HepG2 (cell line): ENCODE results near the gene ABCD2. TPM values are rescaled to one million over a fixed set of nuclear protein-coding genes. Genes with fewer than 3 reads are reported as not detected.

Experiments used
- ATAC-seq: fragments of 200-7000 bp; cut with Tn5 transposase; 3 replicates; pipeline ENCODE4 v1.9.1; 2020; ENCODE audit warnings: mild to moderate bottlenecking, moderate library complexity
- BruUV-seq: library from RNA; stranded (reverse); fragments of 400-500 nt; replicated peaks from 2 replicates; lab custom pipeline; 2021; lab: Mats Ljungman, UMichigan
- CTCF ChIA-PET: fragments of 300-600 bp; formaldehyde crosslinking; extraction: SDS; loops from one replicate; lab custom pipeline; 2021; ENCODE audit warnings: low total read pairs, inconsistent platforms, low intra/inter-chr PET ratio; lab: Yijun Ruan, JAX
- POLR2A ChIA-PET: fragments of 350-600 bp; sonication (Branson Sonifier 250); formaldehyde crosslinking; loops from one replicate; lab custom pipeline; 2020; ENCODE audit warnings: antibody characterized with exemption, inconsistent platforms; lab: Yijun Ruan, JAX
- DNase-seq: peaks from one replicate; pipeline ENCODE4 v3.0.0-alpha.2; 2015; ENCODE audit warnings: low spot score
- FAIRE-seq: peaks from 3 replicates; lab custom pipeline; 2011; peaks lifted over from hg19 to GRCh38; lab: Jason Lieb, UNC
- H2AFZ ChIP-seq: one replicate; pipeline ENCODE4 v1.6.1; 2011; ENCODE audit warnings: low read length, inconsistent platforms
- H3K27ac ChIP-seq: fragments of 300-600 bp; 3 replicates; pipeline ENCODE4 v1.8.0; 2011; ENCODE audit warnings: mixed run types, mild to moderate bottlenecking, mixed read lengths, low read length, inconsistent platforms; ENCODE audit not compliant: insufficient read depth; ENCODE audit errors: extremely low read length
- H3K27me3 ChIP-seq, 2 experiments: fragments of 200-600 bp in 1 of 2; 2 replicates in 1 of 2; 3 replicates in 1 of 2; pipeline versions ENCODE4 v1.6.0 to v1.8.0; 2011; ENCODE audit warnings: low read length in 2 of 2, mild to moderate bottlenecking in 2 of 2, moderate library complexity in 2 of 2, inconsistent platforms in 1 of 2; ENCODE audit not compliant: insufficient read depth in 2 of 2, control insufficient read depth in 1 of 2
- H3K36me3 ChIP-seq, 2 experiments: fragments of 200-600 bp in 1 of 2; replicated peaks in 1 of 2; 2 replicates in 1 of 2; 3 replicates in 1 of 2; pipeline versions ENCODE4 v1.5.1 to v1.8.0; 2011; ENCODE audit warnings: low read length in 2 of 2, inconsistent platforms in 1 of 2; ENCODE audit not compliant: insufficient read depth in 2 of 2, control insufficient read depth in 1 of 2
- H3K4me1 ChIP-seq: 2 replicates; pipeline ENCODE4 v1.5.1; 2012; ENCODE audit warnings: low read length, inconsistent platforms; ENCODE audit not compliant: insufficient read depth
- H3K4me2 ChIP-seq: 2 replicates; pipeline ENCODE4 v1.6.0; 2011; ENCODE audit warnings: low read depth, low read length, inconsistent platforms
- H3K4me3 ChIP-seq, 3 experiments: fragments of 200-600 bp in 1 of 3; sonication (generic), shearing (Covaris generic) in 1 of 3; replicated peaks in 1 of 3; 2 replicates each; pipeline ENCODE4 v1.5.1; 2011 to 2016; ENCODE audit warnings: low read length in 3 of 3, inconsistent platforms in 2 of 3, low read depth in 2 of 3, mild to moderate bottlenecking in 2 of 3, control low read depth in 1 of 3, mixed read lengths in 1 of 3; ENCODE audit not compliant: insufficient read depth in 1 of 3
- H3K79me2 ChIP-seq: one replicate; pipeline ENCODE4 v1.6.1; 2011; ENCODE audit warnings: low read length, inconsistent platforms; ENCODE audit not compliant: insufficient read depth
- H3K9ac ChIP-seq: 2 replicates; pipeline ENCODE4 v1.6.0; 2011; ENCODE audit warnings: mild to moderate bottlenecking, low read depth, low read length, inconsistent platforms; ENCODE audit not compliant: insufficient read depth
- H3K9me3 ChIP-seq: 2 replicates; pipeline ENCODE4 v1.5.1; 2012; ENCODE audit warnings: mild to moderate bottlenecking, low read length
- H4K20me1 ChIP-seq: 2 replicates; pipeline ENCODE4 v1.6.0; 2011; ENCODE audit warnings: inconsistent platforms, mild to moderate bottlenecking, low read length, moderate library complexity; ENCODE audit not compliant: insufficient read depth
- ARNTL ChIP-seq: sonication (generic); formaldehyde crosslinking; IDR thresholded peaks from 2 replicates; pipeline ENCODE4 v1.4.0; 2020; ENCODE audit warnings: mild to moderate bottlenecking, missing genetic modification reagents
- CERS6 ChIP-seq: sonication (generic); formaldehyde crosslinking; IDR thresholded peaks from 2 replicates; pipeline ENCODE4 v1.5.0; 2020; ENCODE audit warnings: missing genetic modification reagents
- FOXO1 ChIP-seq: sonication (generic); formaldehyde crosslinking; IDR thresholded peaks from 2 replicates; pipeline ENCODE4 v1.4.0; 2020; ENCODE audit warnings: missing genetic modification reagents
- HNF4G ChIP-seq, 2 experiments: sonication (generic) in 1 of 2; formaldehyde crosslinking in 1 of 2; IDR thresholded peaks; 2 replicates each; pipeline versions ENCODE4 v1.4.0 to v1.6.1; 2011 to 2020; ENCODE audit warnings: borderline replicate concordance in 2 of 2, low read depth in 2 of 2, mild to moderate bottlenecking in 2 of 2, low read length in 1 of 2, missing genetic modification reagents in 1 of 2, moderate library complexity in 1 of 2
- KLF13 ChIP-seq: sonication (generic); formaldehyde crosslinking; IDR thresholded peaks from 2 replicates; pipeline ENCODE4 v1.4.0; 2020; ENCODE audit warnings: mild to moderate bottlenecking, missing genetic modification reagents
- RFX3 ChIP-seq: IDR thresholded peaks from 2 replicates; pipeline ENCODE4 v1.6.1; 2016; ENCODE audit warnings: missing biosample characterization, missing genetic modification reagents
- RFX5 ChIP-seq: IDR thresholded peaks from 2 replicates; pipeline ENCODE4 v1.6.1; 2011; ENCODE audit warnings: low read depth, low read length, improper control_type of control experiment
- SMYD3 ChIP-seq: sonication (generic); formaldehyde crosslinking; IDR thresholded peaks from 2 replicates; pipeline ENCODE4 v1.8.1; 2023; ENCODE audit warnings: mild to moderate bottlenecking, missing genetic modification reagents
- UBTF ChIP-seq: sonication (generic); formaldehyde crosslinking; IDR thresholded peaks from 2 replicates; pipeline ENCODE4 v1.4.0; 2020; ENCODE audit warnings: mild to moderate bottlenecking, missing genetic modification reagents
- WIZ ChIP-seq: sonication (generic); formaldehyde crosslinking; IDR thresholded peaks from 2 replicates; pipeline ENCODE4 v1.5.1; 2020; ENCODE audit warnings: mild to moderate bottlenecking, missing genetic modification reagents
- ZFX ChIP-seq: sonication (generic); formaldehyde crosslinking; IDR thresholded peaks from 2 replicates; pipeline ENCODE4 v1.4.0; 2020; ENCODE audit warnings: mild to moderate bottlenecking, low read depth, missing genetic modification reagents, moderate library complexity
- ZMAT3 ChIP-seq: sonication (generic); formaldehyde crosslinking; conservative IDR thresholded peaks from 2 replicates; pipeline ENCODE4 v1.7.0; 2021; ENCODE audit warnings: missing genetic modification reagents
- ZNF343 ChIP-seq: sonication (generic); formaldehyde crosslinking; IDR thresholded peaks from 2 replicates; pipeline ENCODE4 v1.4.0; 2020; ENCODE audit warnings: mild to moderate bottlenecking, missing genetic modification reagents
- ZNF431 ChIP-seq: sonication (generic); formaldehyde crosslinking; IDR thresholded peaks from 2 replicates; pipeline ENCODE4 v1.9.0; 2022; ENCODE audit warnings: missing genetic modification reagents, low read depth, mild to moderate bottlenecking, borderline replicate concordance
- ZNF572 ChIP-seq: sonication (generic); formaldehyde crosslinking; IDR thresholded peaks from 2 replicates; pipeline ENCODE4 v1.5.1; 2020; ENCODE audit warnings: mild to moderate bottlenecking, missing genetic modification reagents
- WGBS: methylation state at CpG from one replicate; pipeline ENCODE4 v1.1.6; 2017; ENCODE audit warnings: low lambda C conversion rate; 5-methylcytosine and 5-hydroxymethylcytosine counted together
- in situ Hi-C: cut with HindIII; loops from 2 replicates; pipeline ENCODE4 v1.10.0; 2017; ENCODE audit warnings: low pct_unique_long_range_greater_than_20kb; ENCODE audit not compliant: extremely low pct_ligation_motif_present
- intact Hi-C: fragments of 100-400 bp; cut with micrococcal nuclease; formaldehyde crosslinking; loops from one replicate; pipeline ENCODE4 v1.10.0; 2022; ENCODE audit not compliant: unreplicated experiment
- polyA plus RNA-seq, 8 experiments: library from polyadenylated mRNA; depleted of rRNA in 3 of 8; stranded (reverse) in 7 of 8; unstranded in 1 of 8; fragments of >200 nt; fragmentation: Illumina TruSeq in 4 of 8; extraction: Trizol in 4 of 8; gene quantifications; 2 replicates each; pipeline versions ENCODE4 v1.2.1 to v1.2.3, GENCODE V29; 2011 to 2016; ENCODE audit warnings: low read depth in 4 of 8, missing spikeins in 1 of 8, mixed read lengths in 1 of 8; ENCODE audit not compliant: insufficient read depth in 1 of 8
- total RNA-seq, 5 experiments: library from RNA; depleted of rRNA; stranded (reverse); fragments of >200 nt; fragmentation: Illumina TruSeq; extraction: Trizol; gene quantifications; 2 replicates each; pipeline ENCODE4 v1.2.3, GENCODE V29; 2016; ENCODE audit warnings: low read depth in 1 of 5
- TF ChIP-seq, protein P1 (sequence below): IDR thresholded peaks from 2 replicates; pipeline ENCODE4 v1.6.1; 2016; ENCODE audit warnings: low read depth, missing genetic modification reagents, missing compliant biosample characterization

The ABCD2 gene
- total and polyA plus RNA-seq, 2 of the 13 experiments (the other 11 are each of a cell fraction or from before 2014, with no cell fraction given): not detected

- no peaks in the 10 kb centered on the region for H3K27me3 ChIP-seq
- intact Hi-C loops (no loop called here), in situ Hi-C loops (no loop called here)
- BruUV-seq: no TSS peak
- CTCF ChIA-PET: no interaction called here
- no peak overlapping the region for H3K4me3 ChIP-seq
- H3K4me2 ChIP-seq: no peak overlapping the region
- POLR2A ChIA-PET: no interaction called here
- no peaks in the 10 kb centered on the region for H4K20me1 ChIP-seq
- FAIRE-seq (no peak), ATAC-seq (no peak), DNase-seq (no peak)
- H3K36me3 ChIP-seq: no peaks in the 10 kb centered on the region
- H3K27ac ChIP-seq: no peak overlapping the region
- peaks cover 16% of the 10 kb centered on the region for H3K9me3 ChIP-seq
- WGBS: no CpG with 5 or more reads among the region's 1 CpG
- no peaks in the 10 kb centered on the region for H3K4me1 ChIP-seq
- no peak overlapping the region for H2AFZ ChIP-seq
- no peak overlapping the region for H3K9ac ChIP-seq
- H3K79me2 ChIP-seq: no peaks in the 10 kb centered on the region
- TF ChIP-seq ZFX (CRISPR knock-in tag) (no peak), UBTF (no peak), ZNF572 (CRISPR knock-in tag) (no peak), ZNF431 (no peak), ARNTL (no peak), WIZ (CRISPR knock-in tag) (no peak), HNF4G (IDR thresholded peaks at IDR 0.05; ENCODE audit: borderline replicate concordance, low read depth, low read length) (no peak), HNF4G (CRISPR knock-in tag; IDR thresholded peaks at IDR 0.05; ENCODE audit: borderline replicate concordance, low read depth) (no peak), RFX5 (no peak), SMYD3 (no peak), CERS6 (CRISPR knock-in tag) (no peak), KLF13 (CRISPR knock-in tag) (no peak), ZNF343 (CRISPR knock-in tag) (no peak), ZMAT3 (CRISPR knock-in tag) (no peak), FOXO1 (no peak), RFX3 (CRISPR knock-in tag) (no peak)
- TF ChIP-seq, protein P1, sequence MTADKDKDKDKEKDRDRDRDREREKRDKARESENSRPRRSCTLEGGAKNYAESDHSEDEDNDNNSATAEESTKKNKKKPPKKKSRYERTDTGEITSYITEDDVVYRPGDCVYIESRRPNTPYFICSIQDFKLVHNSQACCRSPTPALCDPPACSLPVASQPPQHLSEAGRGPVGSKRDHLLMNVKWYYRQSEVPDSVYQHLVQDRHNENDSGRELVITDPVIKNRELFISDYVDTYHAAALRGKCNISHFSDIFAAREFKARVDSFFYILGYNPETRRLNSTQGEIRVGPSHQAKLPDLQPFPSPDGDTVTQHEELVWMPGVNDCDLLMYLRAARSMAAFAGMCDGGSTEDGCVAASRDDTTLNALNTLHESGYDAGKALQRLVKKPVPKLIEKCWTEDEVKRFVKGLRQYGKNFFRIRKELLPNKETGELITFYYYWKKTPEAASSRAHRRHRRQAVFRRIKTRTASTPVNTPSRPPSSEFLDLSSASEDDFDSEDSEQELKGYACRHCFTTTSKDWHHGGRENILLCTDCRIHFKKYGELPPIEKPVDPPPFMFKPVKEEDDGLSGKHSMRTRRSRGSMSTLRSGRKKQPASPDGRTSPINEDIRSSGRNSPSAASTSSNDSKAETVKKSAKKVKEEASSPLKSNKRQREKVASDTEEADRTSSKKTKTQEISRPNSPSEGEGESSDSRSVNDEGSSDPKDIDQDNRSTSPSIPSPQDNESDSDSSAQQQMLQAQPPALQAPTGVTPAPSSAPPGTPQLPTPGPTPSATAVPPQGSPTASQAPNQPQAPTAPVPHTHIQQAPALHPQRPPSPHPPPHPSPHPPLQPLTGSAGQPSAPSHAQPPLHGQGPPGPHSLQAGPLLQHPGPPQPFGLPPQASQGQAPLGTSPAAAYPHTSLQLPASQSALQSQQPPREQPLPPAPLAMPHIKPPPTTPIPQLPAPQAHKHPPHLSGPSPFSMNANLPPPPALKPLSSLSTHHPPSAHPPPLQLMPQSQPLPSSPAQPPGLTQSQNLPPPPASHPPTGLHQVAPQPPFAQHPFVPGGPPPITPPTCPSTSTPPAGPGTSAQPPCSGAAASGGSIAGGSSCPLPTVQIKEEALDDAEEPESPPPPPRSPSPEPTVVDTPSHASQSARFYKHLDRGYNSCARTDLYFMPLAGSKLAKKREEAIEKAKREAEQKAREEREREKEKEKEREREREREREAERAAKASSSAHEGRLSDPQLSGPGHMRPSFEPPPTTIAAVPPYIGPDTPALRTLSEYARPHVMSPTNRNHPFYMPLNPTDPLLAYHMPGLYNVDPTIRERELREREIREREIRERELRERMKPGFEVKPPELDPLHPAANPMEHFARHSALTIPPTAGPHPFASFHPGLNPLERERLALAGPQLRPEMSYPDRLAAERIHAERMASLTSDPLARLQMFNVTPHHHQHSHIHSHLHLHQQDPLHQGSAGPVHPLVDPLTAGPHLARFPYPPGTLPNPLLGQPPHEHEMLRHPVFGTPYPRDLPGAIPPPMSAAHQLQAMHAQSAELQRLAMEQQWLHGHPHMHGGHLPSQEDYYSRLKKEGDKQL: no peak
These were observed 109.6 kb downstream of the ABCD2 start for GRCh38 chr12:39510001-39510400.
